Mesothelial cell of epicardium (in vitro differentiated cells): ENCODE data around the gene HSPA12A. TPM values are rescaled to one million over a fixed set of nuclear protein-coding genes. Genes with fewer than 3 reads are reported as not detected.

Experiments used
- DNase-seq, 2 experiments: peaks; one replicate each; pipeline ENCODE4 v3.0.0; 2021; ENCODE audit warnings: low spot score in 2 of 2; ENCODE audit not compliant: unreplicated experiment in 2 of 2
- H3K27ac Mint-ChIP-seq: 2 replicates; pipeline ENCODE4 v1.8.0; 2021; ENCODE audit warnings: mixed read lengths
- H3K27me3 Mint-ChIP-seq: 2 replicates; pipeline ENCODE4 v1.8.0; 2021; ENCODE audit warnings: low read depth, mixed read lengths
- H3K36me3 Mint-ChIP-seq: 2 replicates; pipeline ENCODE4 v1.8.0; 2021; ENCODE audit warnings: mixed read lengths
- H3K4me1 Mint-ChIP-seq: 2 replicates; pipeline ENCODE4 v1.8.0; 2021; ENCODE audit warnings: mixed read lengths
- H3K4me3 Mint-ChIP-seq: 2 replicates; pipeline ENCODE4 v1.8.0; 2021; ENCODE audit warnings: mild to moderate bottlenecking, moderate library complexity, mixed read lengths
- H3K9me3 Mint-ChIP-seq: 2 replicates; pipeline ENCODE4 v1.8.0; 2021; ENCODE audit warnings: mixed read lengths
- total RNA-seq: library from RNA; stranded (reverse); gene quantifications from 3 replicates; pipeline ENCODE4 v1.2.1, GENCODE V29; 2021
- TF ChIP-seq, protein P1 (sequence below): fragments of 200-600 bp; sonication (generic); IDR thresholded peaks from one replicate; pipeline ENCODE4 v1.5.0; 2021; ENCODE audit warnings: antibody characterized with exemption; ENCODE audit not compliant: unreplicated experiment

The HSPA12A gene
- total RNA-seq, 1 donor from 2014 or later: 11.8 TPM

DNA sequence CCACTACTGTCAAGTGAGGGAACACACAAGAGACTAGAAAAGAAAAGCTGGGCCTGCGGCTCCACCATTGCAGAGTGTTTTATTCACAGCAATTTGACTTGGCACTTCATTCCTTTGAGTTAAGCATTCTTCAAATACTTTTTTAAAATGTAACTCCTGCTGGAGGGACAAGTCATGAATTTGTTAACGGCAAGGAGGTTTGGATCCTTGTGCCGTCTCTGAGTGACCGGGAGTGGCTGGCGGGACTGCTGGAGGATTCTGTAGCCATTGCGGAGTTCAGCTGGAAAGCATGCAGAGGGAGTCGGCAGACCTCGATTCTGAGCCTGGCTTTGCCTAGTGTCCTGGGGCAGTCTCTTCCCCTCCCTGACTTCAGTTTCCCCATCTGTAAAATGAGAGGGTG, 9.8 kb downstream of the HSPA12A start:
- no peak for DNase-seq
- Mint-ChIP-seq H3K36me3 (no peaks in the 10 kb centered on the region), H3K4me1 (peaks cover 2% of the 10 kb centered on the region), H3K9me3 (no peaks in the 10 kb centered on the region), H3K27ac (no peak overlapping the region), H3K4me3 (no peak overlapping the region), H3K27me3 (peaks cover 29% of the 10 kb centered on the region)
- TF ChIP-seq, protein P1, sequence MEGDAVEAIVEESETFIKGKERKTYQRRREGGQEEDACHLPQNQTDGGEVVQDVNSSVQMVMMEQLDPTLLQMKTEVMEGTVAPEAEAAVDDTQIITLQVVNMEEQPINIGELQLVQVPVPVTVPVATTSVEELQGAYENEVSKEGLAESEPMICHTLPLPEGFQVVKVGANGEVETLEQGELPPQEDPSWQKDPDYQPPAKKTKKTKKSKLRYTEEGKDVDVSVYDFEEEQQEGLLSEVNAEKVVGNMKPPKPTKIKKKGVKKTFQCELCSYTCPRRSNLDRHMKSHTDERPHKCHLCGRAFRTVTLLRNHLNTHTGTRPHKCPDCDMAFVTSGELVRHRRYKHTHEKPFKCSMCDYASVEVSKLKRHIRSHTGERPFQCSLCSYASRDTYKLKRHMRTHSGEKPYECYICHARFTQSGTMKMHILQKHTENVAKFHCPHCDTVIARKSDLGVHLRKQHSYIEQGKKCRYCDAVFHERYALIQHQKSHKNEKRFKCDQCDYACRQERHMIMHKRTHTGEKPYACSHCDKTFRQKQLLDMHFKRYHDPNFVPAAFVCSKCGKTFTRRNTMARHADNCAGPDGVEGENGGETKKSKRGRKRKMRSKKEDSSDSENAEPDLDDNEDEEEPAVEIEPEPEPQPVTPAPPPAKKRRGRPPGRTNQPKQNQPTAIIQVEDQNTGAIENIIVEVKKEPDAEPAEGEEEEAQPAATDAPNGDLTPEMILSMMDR: no peak

DNA sequence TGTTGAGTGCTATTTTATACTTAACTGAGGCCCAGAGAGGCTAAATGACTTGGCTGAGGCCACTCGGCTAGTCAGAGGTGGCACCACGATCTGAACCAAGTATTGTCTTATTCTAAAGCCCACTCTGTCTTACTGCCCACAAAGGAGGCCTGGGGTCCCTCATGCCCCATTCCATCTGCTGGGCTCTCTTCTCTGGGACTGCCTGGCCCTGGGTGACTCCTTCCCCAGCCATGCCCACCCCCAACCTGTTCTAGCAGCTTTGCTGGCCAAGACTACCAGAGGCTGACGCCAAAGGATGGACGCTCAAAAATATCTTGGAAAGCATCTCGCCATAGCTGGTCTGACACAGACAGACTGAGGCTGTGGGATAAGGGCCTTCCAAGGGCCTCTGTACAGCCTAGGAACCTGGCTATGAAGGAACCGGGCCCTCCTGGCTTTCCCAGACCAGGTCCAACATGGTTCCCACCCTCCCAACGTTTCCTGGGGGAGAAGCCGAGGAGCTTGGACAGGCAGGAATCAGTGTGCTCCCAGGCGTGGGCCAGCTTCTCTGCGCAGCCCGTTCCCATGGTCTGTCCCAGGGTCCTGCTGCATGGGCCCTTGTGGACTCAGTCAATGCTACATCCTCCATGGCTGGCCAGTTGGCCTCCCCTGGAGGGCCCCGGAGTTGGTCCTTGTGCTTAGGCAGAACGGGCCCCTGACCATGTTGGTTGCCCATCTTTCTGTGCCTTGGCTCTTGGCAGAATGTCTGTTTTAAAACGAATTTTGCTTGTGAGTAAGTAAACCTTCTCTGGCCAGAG, 11.7 kb downstream of the HSPA12A start:
- H3K4me3 Mint-ChIP-seq: no peak overlapping the region
- peaks cover 16% of the 10 kb centered on the region for H3K27me3 Mint-ChIP-seq
- H3K27ac Mint-ChIP-seq: no peak overlapping the region
- no peak for DNase-seq
- no peaks in the 10 kb centered on the region for H3K9me3 Mint-ChIP-seq
- TF ChIP-seq, protein P1: no peak
- no peaks in the 10 kb centered on the region for H3K36me3 Mint-ChIP-seq
- H3K4me1 Mint-ChIP-seq: peaks cover 2% of the 10 kb centered on the region

DNA sequence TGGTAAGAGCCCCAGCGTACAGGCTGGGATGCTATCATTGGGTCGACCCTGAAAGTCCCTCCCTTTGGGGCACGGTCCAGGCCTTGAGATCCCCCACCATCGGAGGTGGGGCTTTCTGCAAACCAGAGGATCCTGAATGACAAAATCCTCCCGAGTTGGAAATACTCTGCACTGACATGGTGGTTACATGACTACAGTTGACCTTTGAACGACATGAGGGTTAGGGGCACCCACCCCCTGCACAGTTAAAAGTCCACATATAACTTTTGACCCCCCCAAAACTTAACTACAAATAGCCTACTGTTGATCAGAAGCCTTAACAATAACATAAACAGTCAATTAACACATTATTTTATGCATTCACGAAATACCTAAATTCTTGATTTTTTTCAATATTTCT, 13.1 kb downstream of the HSPA12A start:
- Mint-ChIP-seq H3K27ac (no peak overlapping the region), H3K27me3 (peaks cover 9% of the 10 kb centered on the region), H3K4me1 (peaks cover 2% of the 10 kb centered on the region), H3K36me3 (no peaks in the 10 kb centered on the region), H3K4me3 (no peak overlapping the region), H3K9me3 (no peaks in the 10 kb centered on the region)
- TF ChIP-seq, protein P1: no peak
- DNase-seq: no peak

DNA sequence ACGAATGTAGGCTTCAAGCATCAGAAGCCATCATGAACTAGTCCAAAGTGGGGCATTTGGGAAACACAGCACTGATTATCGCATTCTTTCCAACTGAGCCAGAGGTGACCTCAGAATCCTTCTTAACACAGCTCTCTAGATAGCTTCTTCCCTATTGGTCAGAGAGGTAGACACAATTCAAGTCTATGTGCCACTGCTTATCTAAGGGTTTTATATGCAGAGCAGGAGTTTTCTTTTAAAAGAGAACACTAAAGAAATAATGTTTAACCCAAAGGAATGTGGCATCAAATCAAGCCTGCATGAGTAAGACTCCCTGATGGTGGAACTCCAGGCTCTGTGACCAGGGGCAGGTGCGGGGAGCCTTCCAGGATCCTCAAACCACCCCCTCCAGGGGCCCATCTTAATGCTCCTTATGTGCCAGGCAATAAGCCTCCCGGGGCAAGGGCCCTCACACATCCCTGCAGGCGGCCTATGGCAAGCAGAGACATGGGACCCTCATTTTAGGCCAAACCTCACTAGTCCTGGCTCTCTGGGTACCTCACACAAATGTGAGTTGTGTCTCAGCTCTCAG, 13.8 kb downstream of the HSPA12A start:
- no peak overlapping the region for H3K27ac Mint-ChIP-seq

DNA sequence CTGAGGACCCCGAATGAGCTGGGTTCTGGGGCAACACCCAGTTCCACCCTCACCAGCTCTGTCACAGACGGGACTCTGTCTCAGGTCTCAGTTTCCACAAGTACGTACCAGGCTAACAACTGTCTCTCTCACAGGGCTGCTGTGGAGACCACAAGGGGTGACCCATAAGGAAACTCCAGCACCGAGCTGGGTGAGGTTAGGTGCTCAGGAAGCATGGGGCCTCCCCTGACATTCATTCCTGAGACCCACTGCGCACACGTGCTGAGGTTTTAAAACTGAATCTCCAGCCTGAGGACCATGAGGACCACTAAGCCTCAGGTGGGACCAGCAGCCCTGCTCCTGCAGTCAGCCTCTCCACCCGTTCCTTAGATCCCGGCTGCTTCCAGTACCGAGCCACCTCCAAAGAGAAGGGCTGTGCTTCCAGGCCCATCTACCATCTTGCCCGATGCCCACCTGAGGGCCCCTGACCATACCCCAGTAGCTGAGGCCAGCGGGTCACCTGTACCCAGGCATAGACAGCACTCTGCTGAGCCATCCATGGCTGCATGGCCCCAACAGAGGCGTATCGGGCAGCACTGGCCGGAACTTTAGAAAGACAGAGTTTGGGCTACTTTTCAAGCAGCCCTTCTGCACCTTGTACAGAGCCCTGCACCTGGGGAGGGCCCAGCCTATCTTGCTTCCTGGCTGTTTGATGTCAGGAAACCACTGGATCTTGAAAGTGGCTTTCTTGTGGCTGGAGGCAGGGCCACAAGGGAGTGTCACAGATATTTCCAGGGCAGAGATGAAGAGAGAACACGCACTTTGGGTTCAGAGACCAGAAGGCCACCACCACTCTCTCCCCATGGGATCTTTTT, 18.7 kb downstream of the HSPA12A start:
- Mint-ChIP-seq H3K27ac (no peak overlapping the region), H3K27me3 (no peaks in the 10 kb centered on the region), H3K36me3 (no peaks in the 10 kb centered on the region), H3K9me3 (no peaks in the 10 kb centered on the region), H3K4me1 (peaks cover 24% of the 10 kb centered on the region), H3K4me3 (no peak overlapping the region)
- TF ChIP-seq, protein P1: no peak
- DNase-seq: no peak

More for the DNA sequence above, 13.8 kb downstream of the HSPA12A start:
- Mint-ChIP-seq H3K36me3 (no peaks in the 10 kb centered on the region), H3K27me3 (peaks cover 5% of the 10 kb centered on the region), H3K4me1 (peaks cover 2% of the 10 kb centered on the region), H3K9me3 (no peaks in the 10 kb centered on the region), H3K4me3 (no peak overlapping the region)
- DNase-seq: no peak
- TF ChIP-seq, protein P1: no peak
